Measurements from ENCODE around the gene ZCCHC7. TPM values are rescaled to one million over a fixed set of nuclear protein-coding genes. Genes with fewer than 3 reads are reported as not detected.
"Not testable (repeated sequence)": the region's sequence is repeated elsewhere in the genome, so short reads cannot be mapped to it uniquely, and the experiment has no call there.

The ZCCHC7 gene
- total RNA-seq, 1 donor from 2014 or later = 26.9 TPM

GRCh38 chr9:37392272-37392671, 271.9 kb downstream of the ZCCHC7 start:
- no peak for FAIRE-seq
- Histone ChIP-seq H3K4me3 (ENCODE audit: low read depth, low read length) (no peak overlapping the region), H3K36me3 (ENCODE audit: control insufficient read depth, insufficient read depth, low read length) (no peaks in the 10 kb centered on the region), H3K27me3 (ENCODE audit: control insufficient read depth, insufficient read depth, low read length) (no peaks in the 10 kb centered on the region)
- DNase-seq (ENCODE audit: low read depth) = no peak
- no peak for TF ChIP-seq CTCF (IDR thresholded peaks at IDR 0.05; ENCODE audit: insufficient read depth, low read length, severe bottlenecking)

GRCh38 chr9:37395229-37395628, 274.9 kb downstream of the ZCCHC7 start:
- no peaks in the 10 kb centered on the region for H3K27me3 ChIP-seq (ENCODE audit: control insufficient read depth, insufficient read depth, low read length)
- H3K4me3 ChIP-seq (ENCODE audit: low read depth, low read length) = no peak overlapping the region
- FAIRE-seq = no peak
- no peak for TF ChIP-seq CTCF (IDR thresholded peaks at IDR 0.05; ENCODE audit: insufficient read depth, low read length, severe bottlenecking)
- no peak for DNase-seq (ENCODE audit: low read depth)
- H3K36me3 ChIP-seq (ENCODE audit: control insufficient read depth, insufficient read depth, low read length) = no peaks in the 10 kb centered on the region

- no peak for TF ChIP-seq CTCF (IDR thresholded peaks at IDR 0.05; ENCODE audit: insufficient read depth, low read length, severe bottlenecking)
- FAIRE-seq = no peak
Observed at GRCh38 chr9:37395663-37396062, 275.3 kb downstream of the ZCCHC7 start.

GRCh38 chr9:37397948-37398347, 277.6 kb downstream of the ZCCHC7 start:
- FAIRE-seq; H3K27me3 ChIP-seq (ENCODE audit: control insufficient read depth, insufficient read depth, low read length): not testable (repeated sequence)

More at GRCh38 chr9:37395663-37396062, 275.3 kb downstream of the ZCCHC7 start:
- Histone ChIP-seq H3K27me3 (ENCODE audit: control insufficient read depth, insufficient read depth, low read length) (no peaks in the 10 kb centered on the region), H3K4me3 (ENCODE audit: low read depth, low read length) (no peak overlapping the region), H3K36me3 (ENCODE audit: control insufficient read depth, insufficient read depth, low read length) (no peaks in the 10 kb centered on the region)
- DNase-seq (ENCODE audit: low read depth) = no peak

GRCh38 chr9:37398464-37399025, 278.2 kb downstream of the ZCCHC7 start:
- no peak overlapping the region for H3K4me3 ChIP-seq (ENCODE audit: low read depth, low read length)
- H3K27me3 ChIP-seq (ENCODE audit: control insufficient read depth, insufficient read depth, low read length) = no peaks in the 10 kb centered on the region
- H3K36me3 ChIP-seq (ENCODE audit: control insufficient read depth, insufficient read depth, low read length) = no peaks in the 10 kb centered on the region
- TF ChIP-seq CTCF (IDR thresholded peaks at IDR 0.05; ENCODE audit: insufficient read depth, low read length, severe bottlenecking) = no peak
- DNase-seq (ENCODE audit: low read depth) (no peak), FAIRE-seq (no peak)

More at GRCh38 chr9:37397948-37398347, 277.6 kb downstream of the ZCCHC7 start:
- H3K36me3 ChIP-seq (ENCODE audit: control insufficient read depth, insufficient read depth, low read length); H3K4me3 ChIP-seq (ENCODE audit: low read depth, low read length); DNase-seq (ENCODE audit: low read depth): not testable (repeated sequence)

- no peak for TF ChIP-seq CTCF (IDR thresholded peaks at IDR 0.05; ENCODE audit: insufficient read depth, low read length, severe bottlenecking)
- DNase-seq (ENCODE audit: low read depth) = no peak
- FAIRE-seq = no peak
- no peak overlapping the region for H3K4me3 ChIP-seq (ENCODE audit: low read depth, low read length)
- no peaks in the 10 kb centered on the region for H3K36me3 ChIP-seq (ENCODE audit: control insufficient read depth, insufficient read depth, low read length)
- no peaks in the 10 kb centered on the region for H3K27me3 ChIP-seq (ENCODE audit: control insufficient read depth, insufficient read depth, low read length)
Observed at GRCh38 chr9:37399336-37399735, 279.0 kb downstream of the ZCCHC7 start.
